Left renal pelvis (tissue), 4 donors: ENCODE results near the gene AP4B1. TPM values are rescaled to one million over a fixed set of nuclear protein-coding genes. Genes with fewer than 3 reads are reported as not detected.
"Not testable (repeated sequence)": the region's sequence is repeated elsewhere in the genome, so short reads cannot be mapped to it uniquely, and the experiment has no call there.

Experiments used
- DNase-seq, 4 donors: peaks; one replicate each; pipeline ENCODE4 v3.0.0-alpha.2; 2013; ENCODE audit warnings: low read depth in 4 of 4, low spot score in 3 of 4
- polyA plus RNA-seq, 4 donors: library from polyadenylated mRNA; unstranded; fragments of 120-200 nt; gene quantifications; one replicate each; pipeline ENCODE4 v1.2.1, GENCODE V29; 2013; ENCODE audit not compliant: insufficient read length in 4 of 4

Gene AP4B1
- polyA plus RNA-seq: 10 to 100 TPM; 27.2 to 48.8 (median 31.1) TPM

- peak; percentile 99 to 100 (median 99) for DNase-seq
Measured at GRCh38 chr1:113904674-113905434, at the start of gene AP4B1, which contains the start of gene DCLRE1B. Gene AP4B1, minus strand, starts transcription at chr1:113904799. Its CDS starts 82 bp downstream, at chr1:113904717. Gene DCLRE1B, plus strand, starts transcription at chr1:113905326. Its CDS starts 261 bp downstream, at chr1:113905587.

GRCh38 chr1:113951719-113952118 is 47.1 kb upstream of the AP4B1 start:
- DNase-seq: no peak

GRCh38 chr1:113950908-113951307 is 46.3 kb upstream of the AP4B1 start:
- no peak for DNase-seq

GRCh38 chr1:113949007-113949406 is 44.4 kb upstream of the AP4B1 start:
- no peak for DNase-seq

GRCh38 chr1:113948151-113948550 is 43.6 kb upstream of the AP4B1 start:
- DNase-seq: not testable (repeated sequence)

GRCh38 chr1:113947388-113948107 is 42.9 kb upstream of the AP4B1 start:
- DNase-seq: no peak

GRCh38 chr1:113946678-113947387 is 42.2 kb upstream of the AP4B1 start:
- no peak for DNase-seq

- no peak for DNase-seq
Measured at GRCh38 chr1:113946112-113946511, 41.5 kb upstream of the AP4B1 start.

GRCh38 chr1:113945329-113945728 is 40.7 kb upstream of the AP4B1 start:
- no peak for DNase-seq

GRCh38 chr1:113943028-113943811 is 38.6 kb upstream of the AP4B1 start:
- no peak for DNase-seq

GRCh38 chr1:113942527-113942926 is 37.9 kb upstream of the AP4B1 start:
- no peak for DNase-seq

GRCh38 chr1:113941245-113941559 is 36.6 kb upstream of the AP4B1 start:
- DNase-seq: no peak

GRCh38 chr1:113940365-113941244 is 36.0 kb upstream of the AP4B1 start:
- DNase-seq: no peak

- DNase-seq: no peak
Measured at GRCh38 chr1:113938192-113938591, 33.6 kb upstream of the AP4B1 start.

GRCh38 chr1:113937146-113937545 is 32.5 kb upstream of the AP4B1 start:
- no peak for DNase-seq

GRCh38 chr1:113935970-113936369 is 31.4 kb upstream of the AP4B1 start:
- DNase-seq: no peak

GRCh38 chr1:113935176-113935575 is 30.6 kb upstream of the AP4B1 start:
- no peak for DNase-seq

GRCh38 chr1:113934511-113935055 is 30.0 kb upstream of the AP4B1 start:
- DNase-seq: no peak

GRCh38 chr1:113934006-113934405 is 29.4 kb upstream of the AP4B1 start:
- DNase-seq: no peak
